HL-60 (cell line): ENCODE data around the gene ATP10A.
A peak's percentile ranks its signal among the peaks of the same experiment; 100 is the strongest.

Experiments used
- DNase-seq, 2 experiments: peaks; one replicate each; pipeline ENCODE4 v3.0.0-alpha.2; 2010 to 2020; ENCODE audit warnings: low read depth in 1 of 2, low spot score in 1 of 2
- H3K27ac ChIP-seq: fragments of 250-450 bp; sonication (Bioruptor Pico); replicated peaks from 2 replicates; pipeline ENCODE4 v1.5.1; 2020; ENCODE audit warnings: mild to moderate bottlenecking, moderate library complexity
- H3K27me3 ChIP-seq: fragments of 250-450 bp; sonication (Bioruptor Pico); 2 replicates; pipeline ENCODE4 v1.5.1; 2021; ENCODE audit warnings: mild to moderate bottlenecking, moderate library complexity; ENCODE audit not compliant: insufficient read depth, poor library complexity, severe bottlenecking
- H3K4me3 ChIP-seq: replicated peaks from 2 replicates; pipeline ENCODE4 v1.5.1; 2011; ENCODE audit warnings: mild to moderate bottlenecking, control low read depth, low read length; ENCODE audit not compliant: insufficient read depth
- CTCF ChIP-seq: IDR thresholded peaks from one replicate; pipeline ENCODE4 v1.5.1; 2011; ENCODE audit warnings: low read length, control low read depth, inconsistent platforms; ENCODE audit not compliant: insufficient read depth
- GABPA ChIP-seq: IDR thresholded peaks from 2 replicates; pipeline ENCODE4 v1.6.1; 2012; ENCODE audit warnings: low read depth
- POLR2AphosphoS5 ChIP-seq: IDR thresholded peaks from 2 replicates; pipeline ENCODE4 v1.6.1; 2012; ENCODE audit warnings: low read depth
- REST ChIP-seq: IDR thresholded peaks from 2 replicates; pipeline ENCODE4 v1.6.1; 2012; ENCODE audit warnings: low read depth; ENCODE audit not compliant: insufficient replicate concordance
- SPI1 ChIP-seq: IDR thresholded peaks from 2 replicates; pipeline ENCODE4 v1.6.1; 2012; ENCODE audit warnings: low read depth, mild to moderate bottlenecking, borderline replicate concordance

ATP10A gene

GRCh38 chr15:25711164-25711563 lies 152.0 kb downstream of the ATP10A start:
- TF ChIP-seq GABPA (no peak), CTCF (no peak), REST (no peak), SPI1 (no peak), POLR2AphosphoS5 (no peak)

GRCh38 chr15:25710184-25710583 lies 152.9 kb downstream of the ATP10A start:
- TF ChIP-seq SPI1, result no peak
- TF ChIP-seq CTCF, result peak; percentile 33
- no peak for TF ChIP-seq GABPA
- no peak overlapping the region for H3K27ac ChIP-seq
- no peak for DNase-seq

More at GRCh38 chr15:25711164-25711563, 152.0 kb downstream of the ATP10A start:
- H3K27me3 ChIP-seq, result no peaks in the 10 kb centered on the region
- H3K27ac ChIP-seq, result no peak overlapping the region
- H3K4me3 ChIP-seq, result no peak overlapping the region
- DNase-seq, result no peak

GRCh38 chr15:25709437-25710159 lies 153.5 kb downstream of the ATP10A start:
- Histone ChIP-seq H3K27me3 (no peaks in the 10 kb centered on the region), H3K27ac (no peak overlapping the region), H3K4me3 (no peak overlapping the region)
- no peak for DNase-seq
- no peak for TF ChIP-seq REST
- TF ChIP-seq SPI1, result no peak
- TF ChIP-seq POLR2AphosphoS5, result no peak
- TF ChIP-seq CTCF, result no peak
- no peak for TF ChIP-seq GABPA

More at GRCh38 chr15:25710184-25710583, 152.9 kb downstream of the ATP10A start:
- H3K4me3 ChIP-seq, result no peak overlapping the region
- H3K27me3 ChIP-seq, result no peaks in the 10 kb centered on the region

- Histone ChIP-seq H3K27ac (no peak overlapping the region), H3K4me3 (no peak overlapping the region), H3K27me3 (no peaks in the 10 kb centered on the region)
- no peak for DNase-seq
- TF ChIP-seq REST (no peak), POLR2AphosphoS5 (no peak)
Measured at GRCh38 chr15:25708391-25708790, 154.7 kb downstream of the ATP10A start.
